Measurements from ENCODE around the gene CACYBP. TPM values are rescaled to one million over a fixed set of nuclear protein-coding genes. Genes with fewer than 3 reads are reported as not detected.

CACYBP gene
- total RNA-seq, 1 donor from 2014 or later = 70.0 TPM

GRCh38 chr1:174995916-174996315 lies 3.8 kb upstream of the CACYBP start:
- H3K27me3 Mint-ChIP-seq (ENCODE audit: low read depth) = no peaks in the 10 kb centered on the region
- no peaks in the 10 kb centered on the region for H3K9me3 Mint-ChIP-seq
- H3K4me1 Mint-ChIP-seq = peaks cover 17% of the 10 kb centered on the region
- no peak overlapping the region for H3K4me3 Mint-ChIP-seq
- peaks cover 2% of the 10 kb centered on the region for H3K36me3 Mint-ChIP-seq
- DNase-seq (ENCODE audit: low spot score in 2 of 2, unreplicated experiment in 2 of 2) = no peak
- TF ChIP-seq CTCF (IDR thresholded peaks at IDR 0.05; ENCODE audit: unreplicated experiment) = no peak
- no peak overlapping the region for H3K27ac Mint-ChIP-seq

- H3K36me3 Mint-ChIP-seq = peaks cover 2% of the 10 kb centered on the region
- no peak overlapping the region for H3K27ac Mint-ChIP-seq
- H3K9me3 Mint-ChIP-seq = no peaks in the 10 kb centered on the region
- no peak for DNase-seq (ENCODE audit: low spot score in 2 of 2, unreplicated experiment in 2 of 2)
- no peak overlapping the region for H3K4me3 Mint-ChIP-seq
- no peaks in the 10 kb centered on the region for H3K27me3 Mint-ChIP-seq (ENCODE audit: low read depth)
- H3K4me1 Mint-ChIP-seq = peaks cover 23% of the 10 kb centered on the region
- TF ChIP-seq CTCF (IDR thresholded peaks at IDR 0.05; ENCODE audit: unreplicated experiment) = no peak
Measured at GRCh38 chr1:174996476-174996875, 3.3 kb upstream of the CACYBP start.

GRCh38 chr1:174997041-174997440 lies 2.7 kb upstream of the CACYBP start:
- no peak for TF ChIP-seq CTCF (IDR thresholded peaks at IDR 0.05; ENCODE audit: unreplicated experiment)
- H3K4me3 Mint-ChIP-seq = no peak overlapping the region
- H3K4me1 Mint-ChIP-seq = peaks cover 26% of the 10 kb centered on the region
- peaks cover 2% of the 10 kb centered on the region for H3K36me3 Mint-ChIP-seq
- no peaks in the 10 kb centered on the region for H3K9me3 Mint-ChIP-seq
- H3K27ac Mint-ChIP-seq = peak overlapping the region; percentile 26
- DNase-seq (ENCODE audit: low spot score in 2 of 2, unreplicated experiment in 2 of 2) = no peak
- no peaks in the 10 kb centered on the region for H3K27me3 Mint-ChIP-seq (ENCODE audit: low read depth)

GRCh38 chr1:174998569-174999215 lies 1.1 kb upstream of the CACYBP start:
- Mint-ChIP-seq H3K36me3 (peaks cover 2% of the 10 kb centered on the region), H3K27me3 (ENCODE audit: low read depth) (no peaks in the 10 kb centered on the region), H3K9me3 (no peaks in the 10 kb centered on the region), H3K4me3 (no peak overlapping the region), H3K27ac (no peak overlapping the region), H3K4me1 (peaks cover 33% of the 10 kb centered on the region)
- peak in 1 of 2 experiments; percentile 48 for DNase-seq (ENCODE audit: low spot score in 2 of 2, unreplicated experiment in 2 of 2)
- TF ChIP-seq CTCF (IDR thresholded peaks at IDR 0.05; ENCODE audit: unreplicated experiment) = peak; percentile 91

- Mint-ChIP-seq H3K9me3 (no peaks in the 10 kb centered on the region), H3K36me3 (peaks cover 2% of the 10 kb centered on the region), H3K27me3 (ENCODE audit: low read depth) (no peaks in the 10 kb centered on the region), H3K4me3 (no peak overlapping the region), H3K27ac (no peak overlapping the region), H3K4me1 (peaks cover 35% of the 10 kb centered on the region)
- TF ChIP-seq CTCF (IDR thresholded peaks at IDR 0.05; ENCODE audit: unreplicated experiment) = no peak
- peak; percentile 95 to 96 for DNase-seq (ENCODE audit: low spot score in 2 of 2, unreplicated experiment in 2 of 2)
Measured at GRCh38 chr1:174999216-174999935, 371 bp upstream of the CACYBP start.

All from mesothelial cell of epicardium (in vitro differentiated cells).